ELF-1 (cell line): ENCODE data around the gene PARD3.

Experiments used
- DNase-seq: peaks from one replicate; pipeline ENCODE4 v3.0.0-alpha.2; 2016; ENCODE audit warnings: low read depth, low spot score

Gene PARD3

GRCh38 chr10:34689053-34689452 is 126.0 kb downstream of the PARD3 start:
- no peak for DNase-seq

GRCh38 chr10:34687434-34688210 is 127.5 kb downstream of the PARD3 start:
- DNase-seq, result no peak

GRCh38 chr10:34682580-34682979 is 132.5 kb downstream of the PARD3 start:
- no peak for DNase-seq

GRCh38 chr10:34681933-34682332 is 133.2 kb downstream of the PARD3 start:
- no peak for DNase-seq

GRCh38 chr10:34679177-34679576 is 135.9 kb downstream of the PARD3 start:
- no peak for DNase-seq

- no peak for DNase-seq
These were observed 137.5 kb downstream of the PARD3 start for GRCh38 chr10:34677591-34677990.

GRCh38 chr10:34677132-34677531 is 138.0 kb downstream of the PARD3 start:
- DNase-seq, result no peak

GRCh38 chr10:34674176-34674575 is 140.9 kb downstream of the PARD3 start:
- no peak for DNase-seq

GRCh38 chr10:34670081-34670480 is 145.0 kb downstream of the PARD3 start:
- DNase-seq, result no peak

- no peak for DNase-seq
These were observed 146.0 kb downstream of the PARD3 start for GRCh38 chr10:34669079-34669478.

GRCh38 chr10:34667177-34667576 is 147.9 kb downstream of the PARD3 start:
- no peak for DNase-seq

GRCh38 chr10:34666008-34666704 is 148.9 kb downstream of the PARD3 start:
- DNase-seq, result peak; percentile 72

GRCh38 chr10:34664706-34665105 is 150.4 kb downstream of the PARD3 start:
- DNase-seq, result no peak

- DNase-seq, result no peak
These were observed 153.5 kb downstream of the PARD3 start for GRCh38 chr10:34661580-34661979.

GRCh38 chr10:34658934-34659333 is 156.2 kb downstream of the PARD3 start:
- no peak for DNase-seq

GRCh38 chr10:34656661-34657060 is 158.4 kb downstream of the PARD3 start:
- no peak for DNase-seq

GRCh38 chr10:34655286-34656170 is 159.6 kb downstream of the PARD3 start:
- DNase-seq, result peak; percentile 53

GRCh38 chr10:34654211-34654610 is 160.9 kb downstream of the PARD3 start:
- no peak for DNase-seq

- no peak for DNase-seq
These were observed 161.6 kb downstream of the PARD3 start for GRCh38 chr10:34653530-34653929.

GRCh38 chr10:34651416-34652195 is 163.5 kb downstream of the PARD3 start:
- DNase-seq, result peak; percentile 60

- no peak for DNase-seq
These were observed 164.9 kb downstream of the PARD3 start for GRCh38 chr10:34650156-34650555.
